CD4-positive, alpha-beta T cell (primary cell): ENCODE results near the gene MRPL53. TPM values are rescaled to one million over a fixed set of nuclear protein-coding genes. Genes with fewer than 3 reads are reported as not detected.
"Not testable (repeated sequence)": the region's sequence is repeated elsewhere in the genome, so short reads cannot be mapped to it uniquely, and the experiment has no call there.

ENCODE experiments used
- ATAC-seq: fragments of 200-7000 bp; cut with Tn5 transposase; one replicate; pipeline ENCODE4 v1.10.0; 2022; ENCODE audit warnings: mild to moderate bottlenecking; ENCODE audit not compliant: poor library complexity
- CTCF ChIA-PET: fragments of 350-600 bp; sonication (Branson Sonifier 250); formaldehyde crosslinking; loops from one replicate; lab custom pipeline; 2021; ENCODE audit warnings: antibody characterized with exemption, inconsistent platforms; lab: Charles Lee
- POLR2A ChIA-PET: fragments of 350-600 bp; sonication (Branson Sonifier 250); formaldehyde crosslinking; loops from one replicate; lab custom pipeline; 2021; ENCODE audit warnings: antibody characterized with exemption, inconsistent platforms; lab: Charles Lee
- DNase-seq, 14 experiments: peaks; one replicate each; pipeline ENCODE4 v3.0.0-alpha.2; 2013 to 2020; ENCODE audit warnings: mixed read lengths in 2 of 14
- H3K27ac ChIP-seq, 2 donors: one replicate each; pipeline versions ENCODE4 v1.5.1 to v1.7.0; 2013; ENCODE audit warnings: low read length in 2 of 2, low read depth in 1 of 2, mild to moderate bottlenecking in 1 of 2
- H3K27me3 ChIP-seq, 2 experiments: 1 replicate in 1 of 2; 2 replicates in 1 of 2; pipeline versions ENCODE4 v1.6.1 to v1.7.0; 2013; ENCODE audit warnings: low read length in 2 of 2, control low read depth in 1 of 2, mild to moderate bottlenecking in 1 of 2, moderate library complexity in 1 of 2; ENCODE audit not compliant: insufficient read depth in 2 of 2, control insufficient read depth in 1 of 2
- H3K36me3 ChIP-seq: one replicate; pipeline ENCODE4 v1.6.1; 2013; ENCODE audit warnings: low read length, control low read depth; ENCODE audit not compliant: insufficient read depth
- H3K4me1 ChIP-seq: one replicate; pipeline ENCODE4 v1.6.1; 2013; ENCODE audit warnings: low read length, control low read depth; ENCODE audit not compliant: insufficient read depth
- H3K4me3 ChIP-seq: one replicate; pipeline ENCODE4 v1.5.1; 2013; ENCODE audit warnings: mild to moderate bottlenecking, low read length, moderate library complexity
- H3K9me3 ChIP-seq, 2 experiments: 1 replicate in 1 of 2; 2 replicates in 1 of 2; pipeline versions ENCODE4 v1.6.1 to v1.7.0; 2013; ENCODE audit warnings: low read length in 2 of 2, mild to moderate bottlenecking in 2 of 2, control low read depth in 1 of 2, moderate library complexity in 1 of 2; ENCODE audit not compliant: control insufficient read depth in 1 of 2, insufficient read depth in 1 of 2
- H3K27ac Mint-ChIP-seq: one replicate; pipeline ENCODE4 v1.8.0; 2020; ENCODE audit warnings: mixed read lengths
- H3K27me3 Mint-ChIP-seq: one replicate; pipeline ENCODE4 v1.8.0; 2021; ENCODE audit warnings: mixed read lengths
- H3K36me3 Mint-ChIP-seq: one replicate; pipeline ENCODE4 v1.8.0; 2021; ENCODE audit warnings: low read depth, mixed read lengths
- H3K4me1 Mint-ChIP-seq: one replicate; pipeline ENCODE4 v1.8.0; 2021; ENCODE audit warnings: low read depth, mixed read lengths
- H3K4me3 Mint-ChIP-seq: one replicate; pipeline ENCODE4 v1.8.0; 2020; ENCODE audit warnings: mild to moderate bottlenecking, mixed read lengths
- H3K9me3 Mint-ChIP-seq: one replicate; pipeline ENCODE4 v1.8.0; 2020; ENCODE audit warnings: mixed read lengths
- CTCF ChIP-seq: fragments of 200-600 bp; IDR thresholded peaks from one replicate; pipeline ENCODE4 v1.8.0; 2022; ENCODE audit warnings: antibody characterized with exemption, mild to moderate bottlenecking
- intact Hi-C, 2 experiments: fragments of 100-400 bp; cut with DNase I in 1 of 2; cut with micrococcal nuclease in 1 of 2; formaldehyde crosslinking; loops; one replicate each; pipeline versions ENCODE4 v1.15.1 to v1.9.0; 2023 to 2025; cut with DNase I, micrococcal nuclease
- total RNA-seq, 174 experiments: library from RNA in 2 of 174; stranded (reverse) in 2 of 174; gene quantifications; one replicate each; pipeline ENCODE4 v1.2.3 and lab custom pipeline; 2021 to 2026

Gene MRPL53
- total RNA-seq, 2 experiments from 2014 or later: 39.5 to 44.3 TPM

- ATAC-seq: no peak
- Histone ChIP-seq H3K4me1 (peaks cover 43% of the 10 kb centered on the region), H3K27ac (no peak overlapping the region), H3K4me3 (no peak overlapping the region), H3K27me3 (no peaks in the 10 kb centered on the region), H3K9me3 (no peaks in the 10 kb centered on the region), H3K36me3 (peaks cover 25% of the 10 kb centered on the region)
- Mint-ChIP-seq H3K27ac (no peak overlapping the region), H3K9me3 (no peaks in the 10 kb centered on the region), H3K4me1 (peaks cover 58% of the 10 kb centered on the region), H3K36me3 (peaks cover 37% of the 10 kb centered on the region), H3K27me3 (no peaks in the 10 kb centered on the region), H3K4me3 (peak overlapping the region; percentile 62)
- peak in 1 of 14 experiments; percentile 34 for DNase-seq
- TF ChIP-seq CTCF: no peak
- intact Hi-C loops: no loop called here
- POLR2A ChIA-PET: interaction anchor here (1.2 to 1.3 kb wide), 2 partner anchors 11 to 21 kb away, joined by 3 to 8 read pairs; partner anchors contain the start of genes CCDC142, MRPL53 and TTC31
- CTCF ChIA-PET: interaction anchor here (0.5 kb wide), 1 partner anchor 703 kb away, joined by 3 read pairs; no protein-coding TSS in a partner anchor
These were observed 11.1 kb downstream of the MRPL53 start for GRCh38 chr2:74461187-74462053.

- intact Hi-C loops, H3K27me3 ChIP-seq, H3K9me3 Mint-ChIP-seq, H3K27ac ChIP-seq, CTCF ChIA-PET, DNase-seq, ATAC-seq, H3K27me3 Mint-ChIP-seq, H3K4me3 ChIP-seq, H3K9me3 ChIP-seq: not testable (repeated sequence)
- POLR2A ChIA-PET: interaction anchor here (0.6 to 6.5 kb wide), 2 partner anchors 10 to 72 kb away, joined by 3 to 225 read pairs; partner anchors contain the start of gene MRPL53
- Histone ChIP-seq H3K4me1 (peaks cover 47% of the 10 kb centered on the region), H3K36me3 (peaks cover 25% of the 10 kb centered on the region)
- Mint-ChIP-seq H3K4me3 (peak overlapping the region; percentile 30), H3K4me1 (peaks cover 60% of the 10 kb centered on the region), H3K27ac (peak overlapping the region; percentile 98), H3K36me3 (peaks cover 35% of the 10 kb centered on the region)
These were observed 12.3 kb downstream of the MRPL53 start for GRCh38 chr2:74460187-74460586.

GRCh38 chr2:74459503-74460118, 12.9 kb downstream of the MRPL53 start:
- not testable (repeated sequence) for H3K4me3 ChIP-seq, ATAC-seq, H3K9me3 Mint-ChIP-seq, H3K27me3 Mint-ChIP-seq, H3K9me3 ChIP-seq, H3K27me3 ChIP-seq
- DNase-seq: peak in 1 of 14 experiments; percentile 23
- intact Hi-C loops: loop anchor here (10.0 kb wide), 1 partner anchor 1225 kb away; the partner anchor contains the start of genes CCT7 (in 2 of the 2) and PRADC1 (in 2 of the 2)
- peaks cover 25% of the 10 kb centered on the region for H3K36me3 ChIP-seq
- H3K4me1 ChIP-seq: peaks cover 48% of the 10 kb centered on the region
- Mint-ChIP-seq H3K4me1 (peaks cover 66% of the 10 kb centered on the region), H3K4me3 (peak overlapping the region; percentile 95), H3K27ac (peak overlapping the region; percentile 98), H3K36me3 (peaks cover 40% of the 10 kb centered on the region)
- ChIA-PET CTCF (interaction anchor here (6.2 kb wide), 1 partner anchor 22 kb away, joined by 61 read pairs; the partner anchor contains the start of genes CCDC142 and TTC31), POLR2A (interaction anchor here (1.7 to 6.5 kb wide), 6 partner anchors 11 to 115 kb away, joined by 5 to 225 read pairs (median 24); partner anchors contain the start of genes C2orf81, CCDC142, MRPL53 and PCGF1)
- peak overlapping the region in 1 of 2 donors; percentile 4 for H3K27ac ChIP-seq
